ENCODE measurements around the gene PLCD4.

- TF ChIP-seq, protein P1, sequence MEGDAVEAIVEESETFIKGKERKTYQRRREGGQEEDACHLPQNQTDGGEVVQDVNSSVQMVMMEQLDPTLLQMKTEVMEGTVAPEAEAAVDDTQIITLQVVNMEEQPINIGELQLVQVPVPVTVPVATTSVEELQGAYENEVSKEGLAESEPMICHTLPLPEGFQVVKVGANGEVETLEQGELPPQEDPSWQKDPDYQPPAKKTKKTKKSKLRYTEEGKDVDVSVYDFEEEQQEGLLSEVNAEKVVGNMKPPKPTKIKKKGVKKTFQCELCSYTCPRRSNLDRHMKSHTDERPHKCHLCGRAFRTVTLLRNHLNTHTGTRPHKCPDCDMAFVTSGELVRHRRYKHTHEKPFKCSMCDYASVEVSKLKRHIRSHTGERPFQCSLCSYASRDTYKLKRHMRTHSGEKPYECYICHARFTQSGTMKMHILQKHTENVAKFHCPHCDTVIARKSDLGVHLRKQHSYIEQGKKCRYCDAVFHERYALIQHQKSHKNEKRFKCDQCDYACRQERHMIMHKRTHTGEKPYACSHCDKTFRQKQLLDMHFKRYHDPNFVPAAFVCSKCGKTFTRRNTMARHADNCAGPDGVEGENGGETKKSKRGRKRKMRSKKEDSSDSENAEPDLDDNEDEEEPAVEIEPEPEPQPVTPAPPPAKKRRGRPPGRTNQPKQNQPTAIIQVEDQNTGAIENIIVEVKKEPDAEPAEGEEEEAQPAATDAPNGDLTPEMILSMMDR (IDR thresholded peaks at IDR 0.05): no peak
- TF ChIP-seq POLR2A (IDR thresholded peaks at IDR 0.05): no peak
- no peak for TF ChIP-seq EP300 (IDR thresholded peaks at IDR 0.05)
These were observed 41.4 kb upstream of the PLCD4 start for GRCh38 chr2:218566296-218566695.
